ENCODE data around the gene FAM120AOS.

Gene FAM120AOS

DNA sequence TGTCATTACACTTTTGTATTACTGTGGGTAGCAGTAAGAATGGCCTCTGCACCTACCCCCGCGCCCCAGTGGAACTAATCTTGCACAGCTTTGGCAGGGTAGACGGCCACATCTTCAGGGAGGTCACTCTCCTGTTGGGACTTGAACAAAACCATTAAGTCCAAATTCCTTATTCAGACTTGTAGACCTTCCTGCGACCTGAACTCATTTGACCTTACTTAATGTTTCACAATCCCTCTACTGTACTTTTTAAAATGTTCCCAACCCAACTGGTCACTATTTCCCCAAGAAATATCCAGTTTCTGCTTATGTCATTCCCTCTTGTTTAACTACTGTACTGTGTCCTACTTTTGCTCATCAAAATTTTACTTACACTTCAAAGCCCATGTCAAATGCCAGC lies 5.3 kb upstream of the FAM120AOS start:
- no peak overlapping the region for H2BK15ac ChIP-seq (ENCODE audit: low read depth, poor library complexity, severe bottlenecking)
- H4K8ac ChIP-seq (ENCODE audit: low read length) = no peak overlapping the region
- H2BK12ac ChIP-seq (ENCODE audit: low read length in 2 of 2) = no peak overlapping the region
- H2AK5ac ChIP-seq (ENCODE audit: low read length, severe bottlenecking) = no peak overlapping the region
- H3K36me3 ChIP-seq (ENCODE audit: control insufficient read depth in 1 of 2, insufficient read depth in 2 of 2, low read depth in 1 of 2, low read length in 2 of 2) = no peaks in the 10 kb centered on the region
- H2BK120ac ChIP-seq (ENCODE audit: low read depth, low read length) = no peak overlapping the region
- no peak for DNase-seq
- H3K27ac ChIP-seq (ENCODE audit: low read length, poor library complexity, severe bottlenecking) = no peak overlapping the region
- no peak overlapping the region for H3K14ac ChIP-seq (ENCODE audit: low read length in 2 of 2)
- peaks cover 5% of the 10 kb centered on the region for H3K4me1 ChIP-seq (ENCODE audit: control insufficient read depth, insufficient read depth, low read depth, low read length)
- no peak overlapping the region for H3K9ac ChIP-seq (ENCODE audit: low read length)
- H4K91ac ChIP-seq (ENCODE audit: low read length) = no peak overlapping the region
- no peaks in the 10 kb centered on the region for H3K9me3 ChIP-seq (ENCODE audit: control insufficient read depth, low read length)
- no peak overlapping the region for H2AFZ ChIP-seq (ENCODE audit: low read depth, low read length)
- H2BK5ac ChIP-seq (ENCODE audit: low read depth, low read length, poor library complexity, severe bottlenecking) = no peak overlapping the region
- no peaks in the 10 kb centered on the region for H3K27me3 ChIP-seq (ENCODE audit: control insufficient read depth in 1 of 2, insufficient read depth in 1 of 2, low read length in 2 of 2)
- H3K4ac ChIP-seq (ENCODE audit: low read depth in 1 of 2, low read length in 2 of 2) = no peak overlapping the region
- WGBS = 96% methylated on average over 4 of the region's 4 CpGs
- peaks cover 4% of the 10 kb centered on the region for H3K79me1 ChIP-seq (replicated peaks; ENCODE audit: low read length, poor library complexity, severe bottlenecking)
- H3K23ac ChIP-seq (ENCODE audit: low read length in 2 of 2) = no peak overlapping the region
- H3K4me3 ChIP-seq (ENCODE audit: insufficient read depth in 1 of 2, low read depth in 1 of 2, low read length in 2 of 2) = peak overlapping the region in 1 of 2 experiments; percentile 21
- H3K18ac ChIP-seq (ENCODE audit: low read depth in 1 of 2, low read length in 2 of 2) = no peak overlapping the region
- no peak overlapping the region for H3K4me2 ChIP-seq (ENCODE audit: low read length, poor library complexity, severe bottlenecking)

GRCh38 chr9:93457006-93457405 lies 3.6 kb upstream of the FAM120AOS start:
- Histone ChIP-seq H3K27me3 (ENCODE audit: control insufficient read depth in 1 of 2, insufficient read depth in 1 of 2, low read length in 2 of 2) (no peaks in the 10 kb centered on the region), H3K27ac (ENCODE audit: low read length, poor library complexity, severe bottlenecking) (no peak overlapping the region), H3K9me3 (ENCODE audit: control insufficient read depth, low read length) (no peaks in the 10 kb centered on the region), H3K79me1 (replicated peaks; ENCODE audit: low read length, poor library complexity, severe bottlenecking) (peaks cover 2% of the 10 kb centered on the region), H4K91ac (ENCODE audit: low read length) (no peak overlapping the region), H2BK5ac (ENCODE audit: low read depth, low read length, poor library complexity, severe bottlenecking) (no peak overlapping the region), H2BK12ac (ENCODE audit: low read length in 2 of 2) (no peak overlapping the region), H3K18ac (ENCODE audit: low read depth in 1 of 2, low read length in 2 of 2) (no peak overlapping the region), H3K4me2 (ENCODE audit: low read length, poor library complexity, severe bottlenecking) (no peak overlapping the region), H3K9ac (ENCODE audit: low read length) (no peak overlapping the region), H2AK5ac (ENCODE audit: low read length, severe bottlenecking) (no peak overlapping the region), H3K4ac (ENCODE audit: low read depth in 1 of 2, low read length in 2 of 2) (no peak overlapping the region), H3K4me3 (ENCODE audit: insufficient read depth in 1 of 2, low read depth in 1 of 2, low read length in 2 of 2) (no peak overlapping the region), H4K8ac (ENCODE audit: low read length) (no peak overlapping the region), H3K36me3 (ENCODE audit: control insufficient read depth in 1 of 2, insufficient read depth in 2 of 2, low read depth in 1 of 2, low read length in 2 of 2) (no peaks in the 10 kb centered on the region), H3K4me1 (ENCODE audit: control insufficient read depth, insufficient read depth, low read depth, low read length) (peaks cover 5% of the 10 kb centered on the region), H3K14ac (ENCODE audit: low read length in 2 of 2) (no peak overlapping the region), H3K23ac (ENCODE audit: low read length in 2 of 2) (no peak overlapping the region), H2AFZ (ENCODE audit: low read depth, low read length) (no peak overlapping the region), H2BK120ac (ENCODE audit: low read depth, low read length) (no peak overlapping the region), H2BK15ac (ENCODE audit: low read depth, poor library complexity, severe bottlenecking) (no peak overlapping the region)
- DNase-seq = no peak
- 88% methylated on average over 1 of the region's 1 CpG for WGBS

- Histone ChIP-seq H3K27me3 (ENCODE audit: control insufficient read depth in 1 of 2, insufficient read depth in 1 of 2, low read length in 2 of 2) (no peaks in the 10 kb centered on the region), H4K8ac (ENCODE audit: low read length) (no peak overlapping the region), H2BK12ac (ENCODE audit: low read length in 2 of 2) (no peak overlapping the region), H3K23ac (ENCODE audit: low read length in 2 of 2) (no peak overlapping the region), H3K4ac (ENCODE audit: low read depth in 1 of 2, low read length in 2 of 2) (no peak overlapping the region), H3K4me1 (ENCODE audit: control insufficient read depth, insufficient read depth, low read depth, low read length) (peaks cover 5% of the 10 kb centered on the region), H4K91ac (ENCODE audit: low read length) (no peak overlapping the region), H3K18ac (ENCODE audit: low read depth in 1 of 2, low read length in 2 of 2) (no peak overlapping the region), H3K9me3 (ENCODE audit: control insufficient read depth, low read length) (no peaks in the 10 kb centered on the region), H2AK5ac (ENCODE audit: low read length, severe bottlenecking) (no peak overlapping the region), H2BK5ac (ENCODE audit: low read depth, low read length, poor library complexity, severe bottlenecking) (no peak overlapping the region), H3K4me2 (ENCODE audit: low read length, poor library complexity, severe bottlenecking) (no peak overlapping the region), H2AFZ (ENCODE audit: low read depth, low read length) (no peak overlapping the region), H3K4me3 (ENCODE audit: insufficient read depth in 1 of 2, low read depth in 1 of 2, low read length in 2 of 2) (no peak overlapping the region), H2BK120ac (ENCODE audit: low read depth, low read length) (no peak overlapping the region), H2BK15ac (ENCODE audit: low read depth, poor library complexity, severe bottlenecking) (no peak overlapping the region), H3K27ac (ENCODE audit: low read length, poor library complexity, severe bottlenecking) (no peak overlapping the region), H3K79me1 (replicated peaks; ENCODE audit: low read length, poor library complexity, severe bottlenecking) (peaks cover 2% of the 10 kb centered on the region), H3K36me3 (ENCODE audit: control insufficient read depth in 1 of 2, insufficient read depth in 2 of 2, low read depth in 1 of 2, low read length in 2 of 2) (no peaks in the 10 kb centered on the region), H3K14ac (ENCODE audit: low read length in 2 of 2) (no peak overlapping the region), H3K9ac (ENCODE audit: low read length) (no peak overlapping the region)
- 93% methylated on average over 2 of the region's 2 CpGs for WGBS
- DNase-seq = no peak
These were observed 3.1 kb upstream of the FAM120AOS start for GRCh38 chr9:93456504-93456903.

DNA sequence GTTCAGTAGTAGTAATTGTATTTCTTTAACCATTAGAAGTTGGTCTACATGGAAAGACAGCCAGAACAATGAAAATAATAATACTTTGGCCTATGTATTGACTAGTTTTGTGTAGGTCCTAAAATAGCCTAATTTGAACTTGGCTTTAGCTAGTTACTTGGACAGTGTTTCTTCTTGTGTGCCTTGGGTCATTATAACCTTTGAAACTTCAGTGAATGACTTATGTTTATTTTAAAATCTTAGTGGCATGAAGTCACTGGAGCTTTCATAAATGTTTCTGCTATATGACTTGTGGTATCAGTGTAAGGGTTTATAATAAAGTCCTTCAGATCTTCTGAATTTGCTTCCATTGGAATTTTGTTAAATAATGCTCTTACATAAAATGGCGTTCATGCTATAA lies 2.6 kb upstream of the FAM120AOS start:
- H3K18ac ChIP-seq (ENCODE audit: low read depth in 1 of 2, low read length in 2 of 2) = no peak overlapping the region
- H2BK5ac ChIP-seq (ENCODE audit: low read depth, low read length, poor library complexity, severe bottlenecking) = no peak overlapping the region
- peaks cover 5% of the 10 kb centered on the region for H3K4me1 ChIP-seq (ENCODE audit: control insufficient read depth, insufficient read depth, low read depth, low read length)
- no peak overlapping the region for H3K4me3 ChIP-seq (ENCODE audit: insufficient read depth in 1 of 2, low read depth in 1 of 2, low read length in 2 of 2)
- H3K9ac ChIP-seq (ENCODE audit: low read length) = no peak overlapping the region
- H3K4ac ChIP-seq (ENCODE audit: low read depth in 1 of 2, low read length in 2 of 2) = no peak overlapping the region
- no peaks in the 10 kb centered on the region for H3K9me3 ChIP-seq (ENCODE audit: control insufficient read depth, low read length)
- no peak overlapping the region for H2BK12ac ChIP-seq (ENCODE audit: low read length in 2 of 2)
- no peak overlapping the region for H2BK120ac ChIP-seq (ENCODE audit: low read depth, low read length)
- no peak overlapping the region for H2AK5ac ChIP-seq (ENCODE audit: low read length, severe bottlenecking)
- no peak for DNase-seq
- no peak overlapping the region for H3K27ac ChIP-seq (ENCODE audit: low read length, poor library complexity, severe bottlenecking)
- H3K27me3 ChIP-seq (ENCODE audit: control insufficient read depth in 1 of 2, insufficient read depth in 1 of 2, low read length in 2 of 2) = no peaks in the 10 kb centered on the region
- no peaks in the 10 kb centered on the region for H3K36me3 ChIP-seq (ENCODE audit: control insufficient read depth in 1 of 2, insufficient read depth in 2 of 2, low read depth in 1 of 2, low read length in 2 of 2)
- WGBS = 85% methylated on average over 1 of the region's 1 CpG
- no peak overlapping the region for H3K4me2 ChIP-seq (ENCODE audit: low read length, poor library complexity, severe bottlenecking)
- H2BK15ac ChIP-seq (ENCODE audit: low read depth, poor library complexity, severe bottlenecking) = no peak overlapping the region
- H3K79me1 ChIP-seq (replicated peaks; ENCODE audit: low read length, poor library complexity, severe bottlenecking) = peaks cover 2% of the 10 kb centered on the region
- H3K14ac ChIP-seq (ENCODE audit: low read length in 2 of 2) = no peak overlapping the region
- H2AFZ ChIP-seq (ENCODE audit: low read depth, low read length) = no peak overlapping the region
- no peak overlapping the region for H4K8ac ChIP-seq (ENCODE audit: low read length)
- H3K23ac ChIP-seq (ENCODE audit: low read length in 2 of 2) = no peak overlapping the region
- H4K91ac ChIP-seq (ENCODE audit: low read length) = no peak overlapping the region

Measured in mesenchymal stem cell (in vitro differentiated cells and primary cell).